ENCODE results near the gene RAB24.

The RAB24 gene

GRCh38 chr5:177300951-177301350, 2.6 kb downstream of the RAB24 start:
- TF ChIP-seq CTCF (IDR thresholded peaks at IDR 0.05; ENCODE audit: extremely low read depth, insufficient read depth, missing control alignments) = no peak
- in situ Hi-C loops (cut with MboI; ENCODE audit: low pct_unique_long_range_greater_than_20kb, low sequenced_read_pairs, unreplicated experiment) = no loop called here
- no peak for DNase-seq (ENCODE audit: low spot score)

GRCh38 chr5:177300236-177300880, 3.2 kb downstream of the RAB24 start:
- in situ Hi-C loops (cut with MboI; ENCODE audit: low pct_unique_long_range_greater_than_20kb, low sequenced_read_pairs, unreplicated experiment) = no loop called here
- DNase-seq (ENCODE audit: low spot score) = peak; percentile 55

GRCh38 chr5:177299697-177300096, 3.8 kb downstream of the RAB24 start:
- no peak for TF ChIP-seq CTCF (IDR thresholded peaks at IDR 0.05; ENCODE audit: extremely low read depth, insufficient read depth, missing control alignments)
- no peak for DNase-seq (ENCODE audit: low spot score)
- in situ Hi-C loops (cut with MboI; ENCODE audit: low pct_unique_long_range_greater_than_20kb, low sequenced_read_pairs, unreplicated experiment) = no loop called here

More at GRCh38 chr5:177300236-177300880, 3.2 kb downstream of the RAB24 start:
- no peak for TF ChIP-seq CTCF (IDR thresholded peaks at IDR 0.05; ENCODE audit: extremely low read depth, insufficient read depth, missing control alignments)

GRCh38 chr5:177297922-177298321, 5.6 kb downstream of the RAB24 start:
- in situ Hi-C loops (cut with MboI; ENCODE audit: low pct_unique_long_range_greater_than_20kb, low sequenced_read_pairs, unreplicated experiment) = no loop called here
- TF ChIP-seq CTCF (IDR thresholded peaks at IDR 0.05; ENCODE audit: extremely low read depth, insufficient read depth, missing control alignments) = no peak
- DNase-seq (ENCODE audit: low spot score) = no peak

GRCh38 chr5:177296581-177296980, 6.9 kb downstream of the RAB24 start:
- in situ Hi-C loops (cut with MboI; ENCODE audit: low pct_unique_long_range_greater_than_20kb, low sequenced_read_pairs, unreplicated experiment) = no loop called here
- TF ChIP-seq CTCF (IDR thresholded peaks at IDR 0.05; ENCODE audit: extremely low read depth, insufficient read depth, missing control alignments) = no peak
- DNase-seq (ENCODE audit: low spot score) = no peak

GRCh38 chr5:177295924-177296323, 7.6 kb downstream of the RAB24 start:
- TF ChIP-seq CTCF (IDR thresholded peaks at IDR 0.05; ENCODE audit: extremely low read depth, insufficient read depth, missing control alignments) = no peak
- DNase-seq (ENCODE audit: low spot score) = no peak
- in situ Hi-C loops (cut with MboI; ENCODE audit: low pct_unique_long_range_greater_than_20kb, low sequenced_read_pairs, unreplicated experiment) = no loop called here

All from GM13977 (cell line).